WTC11 (cell line): Measurements from ENCODE around the gene COBLL1. TPM values are rescaled to one million over a fixed set of nuclear protein-coding genes. Genes with fewer than 3 reads are reported as not detected.

Source experiments
- ATAC-seq: fragments of 200-7000 bp; cut with Tn5 transposase; 2 replicates; pipeline ENCODE4 v1.10.0; 2021; ENCODE audit warnings: mild to moderate bottlenecking, moderate library complexity
- CTCF ChIA-PET: fragments of 300-600 bp; sonication (Branson Sonifier 250); formaldehyde crosslinking; loops from one replicate; lab custom pipeline; 2021; ENCODE audit warnings: antibody characterized with exemption; lab: Charles Lee
- POLR2A ChIA-PET: fragments of 350-600 bp; sonication (Branson Sonifier 250); formaldehyde crosslinking; loops from one replicate; lab custom pipeline; 2021; ENCODE audit warnings: antibody characterized with exemption; lab: Charles Lee
- DNase-seq: peaks from one replicate; pipeline ENCODE4 v3.0.0; 2021; ENCODE audit warnings: low spot score
- H3K27ac Mint-ChIP-seq: 2 replicates; pipeline ENCODE4 v1.8.0; 2021; ENCODE audit warnings: mixed read lengths
- H3K27me3 Mint-ChIP-seq: 2 replicates; pipeline ENCODE4 v1.8.0; 2021; ENCODE audit warnings: low read depth, mild to moderate bottlenecking, moderate library complexity, mixed read lengths
- H3K36me3 Mint-ChIP-seq: 2 replicates; pipeline ENCODE4 v1.8.0; 2021; ENCODE audit warnings: mixed read lengths
- H3K4me1 Mint-ChIP-seq: 2 replicates; pipeline ENCODE4 v1.8.0; 2022; ENCODE audit warnings: mixed read lengths
- H3K4me3 Mint-ChIP-seq: 2 replicates; pipeline ENCODE4 v1.8.0; 2021; ENCODE audit warnings: mild to moderate bottlenecking, moderate library complexity, mixed read lengths
- H3K9me3 Mint-ChIP-seq: 2 replicates; pipeline ENCODE4 v1.8.0; 2021; ENCODE audit warnings: mixed read lengths
- ATF6 ChIP-seq: sonication (generic); formaldehyde crosslinking; IDR thresholded peaks from 2 replicates; pipeline ENCODE4 v1.8.1; 2023; ENCODE audit warnings: mild to moderate bottlenecking, missing genetic modification reagents
- CTCF ChIP-seq: fragments of 200-600 bp; IDR thresholded peaks from 2 replicates; pipeline ENCODE4 v1.8.0; 2022; ENCODE audit warnings: antibody characterized with exemption
- ETV6 ChIP-seq: sonication (generic); formaldehyde crosslinking; IDR thresholded peaks from 2 replicates; pipeline ENCODE4 v1.8.1; 2022; ENCODE audit warnings: mild to moderate bottlenecking, missing genetic modification reagents
- FOXJ3 ChIP-seq: sonication (generic); formaldehyde crosslinking; IDR thresholded peaks from 2 replicates; pipeline ENCODE4 v1.9.0; 2021; ENCODE audit warnings: missing genetic modification reagents, mild to moderate bottlenecking, borderline replicate concordance
- FOXK1 ChIP-seq: sonication (generic); formaldehyde crosslinking; IDR thresholded peaks from 2 replicates; pipeline ENCODE4 v1.8.0; 2022; ENCODE audit warnings: mild to moderate bottlenecking, moderate library complexity, missing genetic modification reagents
- FOXP4 ChIP-seq: sonication (generic); formaldehyde crosslinking; IDR thresholded peaks from 2 replicates; pipeline ENCODE4 v1.8.0; 2022; ENCODE audit warnings: mild to moderate bottlenecking, missing genetic modification reagents
- GRHL2 ChIP-seq: fragments of 250-450 bp; sonication (Bioruptor Pico); IDR thresholded peaks from 2 replicates; pipeline ENCODE4 v1.8.0; 2022; ENCODE audit warnings: mild to moderate bottlenecking, moderate library complexity; ENCODE audit not compliant: insufficient replicate concordance, severe bottlenecking
- IRF2 ChIP-seq: sonication (generic); formaldehyde crosslinking; IDR thresholded peaks from 2 replicates; pipeline ENCODE4 v1.8.0; 2022; ENCODE audit warnings: low read depth, missing genetic modification reagents, borderline replicate concordance
- NR2C2 ChIP-seq: sonication (generic); formaldehyde crosslinking; IDR thresholded peaks from 2 replicates; pipeline ENCODE4 v1.8.0; 2022; ENCODE audit warnings: mild to moderate bottlenecking, missing genetic modification reagents
- OVOL2 ChIP-seq: fragments of 250-450 bp; sonication (Bioruptor Pico); IDR thresholded peaks from 2 replicates; pipeline ENCODE4 v1.9.0; 2021; ENCODE audit warnings: mild to moderate bottlenecking, borderline replicate concordance
- RORB ChIP-seq: fragments of 250-450 bp; sonication (Bioruptor Pico); IDR thresholded peaks from 2 replicates; pipeline ENCODE4 v1.9.0; 2021; ENCODE audit warnings: mild to moderate bottlenecking
- ZBTB43 ChIP-seq: sonication (generic); formaldehyde crosslinking; IDR thresholded peaks from 2 replicates; pipeline ENCODE4 v1.8.1; 2023; ENCODE audit warnings: mild to moderate bottlenecking, missing genetic modification reagents
- ZNF317 ChIP-seq: sonication (generic); formaldehyde crosslinking; IDR thresholded peaks from 2 replicates; pipeline ENCODE4 v1.8.1; 2023; ENCODE audit warnings: low read depth, mild to moderate bottlenecking, moderate library complexity, missing genetic modification reagents, borderline replicate concordance
- ZNF671 ChIP-seq: fragments of 250-450 bp; sonication (Bioruptor Pico); IDR thresholded peaks from 2 replicates; pipeline ENCODE4 v1.8.0; 2021; ENCODE audit warnings: mild to moderate bottlenecking
- ZSCAN18 ChIP-seq: fragments of 250-450 bp; sonication (Bioruptor Pico); IDR thresholded peaks from 2 replicates; pipeline ENCODE4 v2.1.2; 2022; ENCODE audit warnings: mild to moderate bottlenecking, moderate library complexity
- total RNA-seq: library from RNA; stranded (reverse); gene quantifications from 3 replicates; pipeline ENCODE4 v1.2.3, GENCODE V29; 2021

The COBLL1 gene
- total RNA-seq, 1 experiment from 2014 or later: 5.8 TPM

GRCh38 chr2:164719996-164720941 is 121.4 kb downstream of the COBLL1 start:
- TF ChIP-seq ETV6 (CRISPR knock-in tag) (no peak), FOXK1 (no peak), ZSCAN18 (CRISPR knock-in tag) (no peak), OVOL2 (CRISPR knock-in tag) (no peak), FOXP4 (CRISPR knock-in tag) (no peak), FOXJ3 (CRISPR knock-in tag) (no peak), RORB (no peak), ZNF671 (CRISPR knock-in tag) (no peak)
- Mint-ChIP-seq H3K27me3 (no peaks in the 10 kb centered on the region), H3K4me3 (no peak overlapping the region), H3K4me1 (no peaks in the 10 kb centered on the region), H3K27ac (peak overlapping the region; percentile 54), H3K9me3 (no peaks in the 10 kb centered on the region), H3K36me3 (no peaks in the 10 kb centered on the region)
- ChIA-PET CTCF (no interaction called here), POLR2A (no interaction called here)
- ATAC-seq (no peak), DNase-seq (no peak)

- DNase-seq (no peak), ATAC-seq (no peak)
- Mint-ChIP-seq H3K4me3 (no peak overlapping the region), H3K9me3 (no peaks in the 10 kb centered on the region), H3K27ac (no peak overlapping the region), H3K36me3 (no peaks in the 10 kb centered on the region), H3K4me1 (no peaks in the 10 kb centered on the region), H3K27me3 (no peaks in the 10 kb centered on the region)
- ChIA-PET CTCF (interaction anchor here (1.9 kb wide), 1 partner anchor 13 kb away, joined by 7 read pairs; no protein-coding TSS in a partner anchor), POLR2A (no interaction called here)
- TF ChIP-seq GRHL2 (CRISPR knock-in tag) (no peak), CTCF (0 out of 2 replicates have a peak, but pooled peaks have one; percentile 7)
Observed at GRCh38 chr2:164717000-164717803, 124.4 kb downstream of the COBLL1 start.

- H3K9me3 Mint-ChIP-seq: no peaks in the 10 kb centered on the region
- H3K27me3 Mint-ChIP-seq: no peaks in the 10 kb centered on the region
- DNase-seq (no peak), ATAC-seq (peak; percentile 38)
- H3K4me3 Mint-ChIP-seq: no peak overlapping the region
- no peaks in the 10 kb centered on the region for H3K4me1 Mint-ChIP-seq
- no peak overlapping the region for H3K27ac Mint-ChIP-seq
- no peaks in the 10 kb centered on the region for H3K36me3 Mint-ChIP-seq
- ChIA-PET CTCF (no interaction called here), POLR2A (no interaction called here)
- TF ChIP-seq IRF2 (CRISPR knock-in tag) (no peak), ZBTB43 (CRISPR knock-in tag) (no peak), ZNF317 (CRISPR knock-in tag) (no peak), NR2C2 (CRISPR knock-in tag) (no peak), ATF6 (CRISPR knock-in tag) (no peak)
Observed at GRCh38 chr2:164714471-164714870, 127.2 kb downstream of the COBLL1 start.
